Fibroblast of lung (primary cell): ENCODE results near the gene MUC4. TPM values are rescaled to one million over a fixed set of nuclear protein-coding genes. Genes with fewer than 3 reads are reported as not detected.

Source experiments
- DNase-seq, 2 donors: peaks; one replicate each; pipeline versions ENCODE4 v3.0.0 to v3.0.0-alpha.2; 2010; ENCODE audit warnings: low read depth in 2 of 2
- H2AFZ ChIP-seq: 2 replicates; pipeline ENCODE4 v1.5.1; 2012; ENCODE audit warnings: low read length, control low read depth, inconsistent platforms
- H3K27ac ChIP-seq: 2 replicates; pipeline ENCODE4 v1.5.1; 2011; ENCODE audit warnings: low read length, control low read depth; ENCODE audit not compliant: insufficient read depth
- H3K27me3 ChIP-seq: 2 replicates; pipeline ENCODE4 v1.5.1; 2011; ENCODE audit warnings: mild to moderate bottlenecking, low read length; ENCODE audit not compliant: control insufficient read depth, insufficient read depth
- H3K36me3 ChIP-seq: 2 replicates; pipeline ENCODE4 v1.5.1; 2011; ENCODE audit warnings: low read length; ENCODE audit not compliant: control insufficient read depth, insufficient read depth
- H3K4me1 ChIP-seq: 2 replicates; pipeline ENCODE4 v1.5.1; 2011; ENCODE audit warnings: low read length; ENCODE audit not compliant: control insufficient read depth, insufficient read depth; ENCODE audit errors: extremely low read depth
- H3K4me2 ChIP-seq: 2 replicates; pipeline ENCODE4 v1.5.1; 2011; ENCODE audit warnings: low read length, control low read depth; ENCODE audit not compliant: insufficient read depth; ENCODE audit errors: extremely low read depth
- H3K4me3 ChIP-seq, 4 experiments: fragments of 200-600 bp in 1 of 4; sonication (generic) in 1 of 4; replicated peaks in 1 of 4; 2 replicates each; pipeline ENCODE4 v1.5.1; 2011 to 2016; ENCODE audit warnings: low read length in 4 of 4, low read depth in 3 of 4, mild to moderate bottlenecking in 3 of 4, control low read depth in 2 of 4, inconsistent platforms in 1 of 4, mixed read lengths in 1 of 4; ENCODE audit not compliant: insufficient read depth in 1 of 4; ENCODE audit errors: control extremely low read depth in 1 of 4
- H3K79me2 ChIP-seq: 2 replicates; pipeline ENCODE4 v1.5.1; 2012; ENCODE audit warnings: mild to moderate bottlenecking, low read length, inconsistent platforms; ENCODE audit not compliant: control insufficient read depth, insufficient read depth
- H3K9ac ChIP-seq: 2 replicates; pipeline ENCODE4 v1.5.1; 2011; ENCODE audit warnings: mild to moderate bottlenecking, low read length, control low read depth; ENCODE audit not compliant: insufficient read depth
- H3K9me3 ChIP-seq: 2 replicates; pipeline ENCODE4 v1.5.1; 2012; ENCODE audit warnings: low read depth, low read length; ENCODE audit not compliant: control insufficient read depth, insufficient read depth
- H4K20me1 ChIP-seq: 2 replicates; pipeline ENCODE4 v1.5.1; 2011; ENCODE audit warnings: low read length; ENCODE audit not compliant: control insufficient read depth, insufficient read depth; ENCODE audit errors: extremely low read depth
- CTCF ChIP-seq, 2 donors: IDR thresholded peaks in 1 of 2; conservative IDR thresholded peaks in 1 of 2; 1 replicate in 1 of 2; 2 replicates in 1 of 2; pipeline ENCODE4 v1.5.1; 2011 to 2012; ENCODE audit warnings: low read length in 2 of 2, control low read depth in 1 of 2, inconsistent platforms in 1 of 2, low read depth in 1 of 2, mild to moderate bottlenecking in 1 of 2
- EZH2 ChIP-seq: IDR thresholded peaks from 2 replicates; pipeline ENCODE4 v1.5.1; 2012; ENCODE audit warnings: low read length, control low read depth, mild to moderate bottlenecking; ENCODE audit errors: missing control alignments
- polyA plus RNA-seq, 2 donors: library from polyadenylated mRNA; depleted of rRNA in 1 of 2; stranded (reverse) in 1 of 2; unstranded in 1 of 2; fragments of >200 nt; gene quantifications; 2 replicates each; pipeline ENCODE4 v1.2.1, GENCODE V29; 2011 to 2012; ENCODE audit warnings: missing spikeins in 1 of 2
- total RNA-seq: library from RNA; depleted of rRNA; stranded (reverse); fragments of >200 nt; gene quantifications from 2 replicates; pipeline ENCODE4 v1.2.1, GENCODE V29; 2014

MUC4 gene
- total and polyA plus RNA-seq, 2 donors (not counting 1 experiment from before 2014, with no cell fraction given), result not detected

- H3K9ac ChIP-seq, result no peak overlapping the region
- no peak for TF ChIP-seq CTCF (conservative IDR thresholded peaks at IDR 0.05 in 1 of 2, IDR thresholded peaks at IDR 0.05 in 1 of 2; ENCODE audit: low read depth in 1 of 2, low read length in 2 of 2)
- no peak for TF ChIP-seq EZH2
Observed at GRCh38 chr3:195777975-195778374, 33.8 kb downstream of the MUC4 start.

DNA sequence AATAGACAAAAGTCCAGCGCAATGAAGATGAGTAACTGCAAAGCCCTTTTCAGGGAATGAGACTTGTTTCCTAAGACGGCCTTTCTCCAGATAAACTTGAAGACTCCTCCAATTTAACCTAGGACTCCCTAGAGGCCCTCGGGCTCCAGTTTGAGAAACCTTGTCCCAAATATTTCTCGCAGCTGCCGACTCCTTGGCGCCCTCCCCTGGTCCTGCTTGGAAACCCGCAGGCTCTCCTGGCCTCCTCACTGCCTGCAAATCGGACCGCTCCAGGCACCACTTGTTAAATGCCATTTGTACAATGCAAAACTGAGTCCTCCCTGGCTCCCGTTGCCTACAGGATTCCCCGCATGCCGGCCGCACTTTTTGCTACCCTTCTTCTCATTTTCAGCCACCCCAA lies 36.8 kb downstream of the MUC4 start:
- TF ChIP-seq CTCF (conservative IDR thresholded peaks at IDR 0.05 in 1 of 2, IDR thresholded peaks at IDR 0.05 in 1 of 2; ENCODE audit: low read depth in 1 of 2, low read length in 2 of 2) (peak; percentile 30 to 49), EZH2 (no peak)
- Histone ChIP-seq H3K4me3 (no peak overlapping the region), H4K20me1 (no peaks in the 10 kb centered on the region), H3K4me2 (no peak overlapping the region), H2AFZ (no peak overlapping the region), H3K4me1 (no peaks in the 10 kb centered on the region), H3K27ac (no peak overlapping the region), H3K36me3 (no peaks in the 10 kb centered on the region), H3K27me3 (no peaks in the 10 kb centered on the region), H3K9ac (no peak overlapping the region), H3K9me3 (no peaks in the 10 kb centered on the region), H3K79me2 (no peaks in the 10 kb centered on the region)
- DNase-seq, result peak in 1 of 2 donors; percentile 14

More at GRCh38 chr3:195777975-195778374, 33.8 kb downstream of the MUC4 start:
- H4K20me1 ChIP-seq, result no peaks in the 10 kb centered on the region
- H3K27me3 ChIP-seq, result no peaks in the 10 kb centered on the region
- no peaks in the 10 kb centered on the region for H3K9me3 ChIP-seq
- no peaks in the 10 kb centered on the region for H3K79me2 ChIP-seq
- no peaks in the 10 kb centered on the region for H3K36me3 ChIP-seq
- no peak overlapping the region for H3K27ac ChIP-seq
- no peak overlapping the region for H2AFZ ChIP-seq
- H3K4me3 ChIP-seq, result no peak overlapping the region
- H3K4me2 ChIP-seq, result no peak overlapping the region
- DNase-seq, result no peak
- H3K4me1 ChIP-seq, result no peaks in the 10 kb centered on the region

DNA sequence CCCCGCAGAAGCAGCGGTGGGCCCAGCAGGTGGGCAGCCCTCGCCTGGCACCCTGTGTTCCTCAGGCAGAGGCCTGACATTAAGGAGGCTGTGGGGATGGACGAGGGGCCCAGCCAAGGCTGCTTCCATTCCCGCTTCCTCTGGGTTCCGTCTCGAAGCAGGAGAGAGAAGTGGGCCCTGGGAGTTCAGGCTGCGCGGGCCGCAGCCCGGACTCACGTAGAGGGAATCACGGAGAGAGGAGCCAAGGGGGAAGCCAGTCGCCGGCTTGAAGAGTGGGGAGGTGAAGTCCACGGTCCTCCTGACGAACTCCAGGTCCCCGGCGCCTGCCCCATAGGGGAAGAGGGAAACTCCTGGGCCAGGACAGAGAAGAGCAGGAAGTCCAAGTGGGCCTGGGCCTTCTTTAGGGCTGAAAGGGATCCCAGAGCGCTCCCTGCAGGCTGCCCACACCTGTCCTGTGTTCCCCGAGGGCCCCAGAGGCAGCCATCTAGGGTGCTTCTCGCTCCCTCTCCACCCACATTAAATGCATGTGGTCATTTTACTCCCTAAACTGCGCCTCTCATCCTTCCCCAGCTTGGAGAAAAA lies 37.7 kb downstream of the MUC4 start:
- DNase-seq, result no peak
- TF ChIP-seq EZH2, result no peak
- no peak for TF ChIP-seq CTCF (conservative IDR thresholded peaks at IDR 0.05 in 1 of 2, IDR thresholded peaks at IDR 0.05 in 1 of 2; ENCODE audit: low read depth in 1 of 2, low read length in 2 of 2)
- Histone ChIP-seq H3K4me3 (no peak overlapping the region), H3K36me3 (no peaks in the 10 kb centered on the region), H2AFZ (no peak overlapping the region), H3K79me2 (no peaks in the 10 kb centered on the region), H4K20me1 (no peaks in the 10 kb centered on the region), H3K4me1 (no peaks in the 10 kb centered on the region), H3K9me3 (no peaks in the 10 kb centered on the region), H3K27ac (no peak overlapping the region), H3K27me3 (no peaks in the 10 kb centered on the region), H3K9ac (no peak overlapping the region), H3K4me2 (no peak overlapping the region)
